HG02588 (cell line): Measurements from ENCODE around the gene AKAP13.
A peak's percentile ranks its signal among the peaks of the same experiment; 100 is the strongest.
"Not testable (repeated sequence)": the region's sequence is repeated elsewhere in the genome, so short reads cannot be mapped to it uniquely, and the experiment has no call there.

ENCODE experiments used
- ATAC-seq: cut with Tn5 transposase; IDR thresholded peaks from one replicate; pipeline ENCODE4 v1.9.1; 2021; ENCODE audit warnings: mild to moderate bottlenecking, moderate library complexity; ENCODE audit not compliant: unreplicated experiment

The AKAP13 gene

DNA sequence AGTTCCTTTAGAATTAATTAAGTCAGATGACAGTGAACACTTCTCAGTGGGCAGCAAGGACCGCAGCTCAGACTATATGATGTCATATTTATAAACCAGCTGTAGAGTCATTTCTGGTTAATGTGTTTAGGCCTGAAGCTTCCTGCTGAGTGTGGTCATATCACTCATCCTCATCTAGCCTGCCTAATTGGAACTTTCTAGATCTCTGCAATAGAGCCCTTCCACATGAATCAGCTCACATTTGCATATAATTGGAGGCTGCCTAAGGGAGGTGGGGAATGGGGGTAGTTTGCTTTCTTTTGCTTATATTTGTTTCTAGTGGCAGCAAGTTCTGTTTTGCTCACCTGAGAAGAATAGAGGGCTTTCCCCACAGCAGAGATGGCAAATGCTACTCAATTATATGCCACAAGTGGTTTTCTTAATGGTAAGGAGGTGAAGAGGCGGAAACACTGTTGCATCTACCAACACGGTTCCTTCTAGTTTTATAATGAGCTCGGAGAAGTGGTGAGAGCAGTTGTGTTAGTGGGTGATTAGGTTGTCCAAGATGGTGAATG is 266.2 kb downstream of the AKAP13 start:
- ATAC-seq = peak; percentile 88

DNA sequence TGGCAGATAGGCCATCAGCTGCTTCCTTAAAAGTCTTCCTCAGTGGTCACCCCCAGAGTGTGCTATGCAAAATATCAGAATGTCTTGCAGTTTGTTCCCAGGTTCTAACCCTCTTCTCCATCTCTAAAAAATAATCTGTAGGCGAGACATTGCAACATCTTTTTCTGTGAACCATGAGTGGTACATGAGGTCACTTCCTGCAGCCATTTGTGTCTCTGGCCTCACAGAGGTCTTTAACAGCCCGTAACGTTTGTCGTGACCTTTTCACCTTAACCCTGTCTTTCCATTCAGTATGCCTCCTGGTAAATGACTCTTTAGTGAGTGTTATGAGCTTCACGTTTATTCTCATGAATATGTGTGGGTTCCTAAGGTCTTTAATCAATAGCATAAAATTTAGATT is 269.0 kb downstream of the AKAP13 start:
- ATAC-seq = no peak

DNA sequence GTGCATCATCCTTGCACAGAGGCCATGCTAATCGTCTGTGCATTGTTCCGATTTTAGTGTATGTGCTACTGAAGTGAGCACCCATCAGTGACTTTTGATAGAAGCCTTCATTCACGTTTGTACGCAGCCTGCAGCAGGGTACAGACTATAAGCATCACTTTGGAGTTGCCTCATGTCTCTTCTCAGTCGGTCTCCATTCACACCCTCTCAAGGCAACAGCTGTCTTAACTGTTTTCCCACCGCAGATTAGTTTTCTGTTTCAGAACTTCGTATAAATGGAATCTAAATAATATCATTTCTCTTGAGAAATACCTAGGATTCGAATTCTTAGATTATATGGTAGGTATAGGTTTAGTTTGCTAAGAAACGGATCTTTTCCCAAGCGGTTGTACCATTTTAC is 271.1 kb downstream of the AKAP13 start:
- no peak for ATAC-seq

- no peak for ATAC-seq
Measured at GRCh38 chr15:85652457-85652856, 272.1 kb downstream of the AKAP13 start.

- no peak for ATAC-seq
Measured at GRCh38 chr15:85657132-85657531, 276.7 kb downstream of the AKAP13 start.

GRCh38 chr15:85658816-85659215 is 278.4 kb downstream of the AKAP13 start:
- ATAC-seq = no peak

DNA sequence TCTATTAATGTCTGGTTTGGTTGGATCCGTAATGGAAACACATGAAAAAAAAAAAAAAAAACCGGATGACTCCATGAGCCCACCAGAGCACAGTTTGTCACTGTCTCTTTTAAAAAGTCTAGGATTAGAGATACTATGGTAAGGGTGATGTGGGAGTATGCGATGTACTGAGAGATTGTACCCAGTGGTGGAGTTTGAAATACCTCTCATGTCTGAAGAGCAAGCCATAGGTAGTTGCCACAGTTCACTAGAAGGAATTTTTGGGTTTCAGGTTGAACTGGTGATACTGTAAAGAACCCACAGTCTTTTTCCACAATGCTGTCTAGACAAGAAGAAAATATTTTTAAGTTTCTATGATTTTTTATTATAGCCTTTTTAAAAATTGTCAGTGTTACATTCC is 281.5 kb downstream of the AKAP13 start:
- ATAC-seq = no peak

DNA sequence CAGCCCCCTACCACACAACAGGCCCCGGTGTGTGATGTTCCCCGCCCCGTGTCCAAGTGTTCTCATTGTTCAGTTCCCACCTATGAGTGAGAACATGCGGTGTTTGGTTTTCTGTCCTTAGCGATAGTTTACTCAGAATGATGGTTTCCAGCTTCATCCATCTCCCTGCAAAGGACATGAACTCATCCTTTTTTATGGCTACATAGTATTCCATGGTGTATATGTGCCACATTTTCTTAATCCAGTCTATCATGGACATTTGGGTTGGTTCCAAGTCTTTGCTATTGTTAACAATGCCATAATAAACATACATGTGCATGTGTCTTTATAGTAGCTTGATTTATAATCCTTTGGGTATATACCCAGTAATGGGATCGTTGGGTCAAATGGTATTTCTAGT is 285.3 kb downstream of the AKAP13 start:
- not testable (repeated sequence) for ATAC-seq

GRCh38 chr15:85667491-85668424 is 287.4 kb downstream of the AKAP13 start:
- peak; percentile 84 for ATAC-seq

DNA sequence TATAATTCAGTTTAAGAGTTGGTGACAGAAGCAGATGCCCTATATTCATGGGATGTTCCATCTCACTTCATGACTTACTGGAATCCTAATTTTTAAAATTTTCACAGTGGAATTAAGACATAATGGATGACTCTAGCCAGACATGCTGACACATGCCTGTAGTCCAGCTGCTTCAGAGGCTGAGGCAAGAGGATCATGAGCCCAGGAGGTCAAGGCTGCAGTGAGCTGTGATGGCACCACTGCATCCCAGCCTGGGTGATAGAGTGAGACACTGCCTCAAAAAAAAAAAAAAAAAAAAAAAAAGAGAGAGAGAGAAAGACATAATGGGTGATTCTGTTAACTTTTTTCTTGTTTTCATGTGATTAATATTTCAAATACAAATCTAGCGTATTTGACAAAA is 290.8 kb downstream of the AKAP13 start:
- ATAC-seq = no peak

DNA sequence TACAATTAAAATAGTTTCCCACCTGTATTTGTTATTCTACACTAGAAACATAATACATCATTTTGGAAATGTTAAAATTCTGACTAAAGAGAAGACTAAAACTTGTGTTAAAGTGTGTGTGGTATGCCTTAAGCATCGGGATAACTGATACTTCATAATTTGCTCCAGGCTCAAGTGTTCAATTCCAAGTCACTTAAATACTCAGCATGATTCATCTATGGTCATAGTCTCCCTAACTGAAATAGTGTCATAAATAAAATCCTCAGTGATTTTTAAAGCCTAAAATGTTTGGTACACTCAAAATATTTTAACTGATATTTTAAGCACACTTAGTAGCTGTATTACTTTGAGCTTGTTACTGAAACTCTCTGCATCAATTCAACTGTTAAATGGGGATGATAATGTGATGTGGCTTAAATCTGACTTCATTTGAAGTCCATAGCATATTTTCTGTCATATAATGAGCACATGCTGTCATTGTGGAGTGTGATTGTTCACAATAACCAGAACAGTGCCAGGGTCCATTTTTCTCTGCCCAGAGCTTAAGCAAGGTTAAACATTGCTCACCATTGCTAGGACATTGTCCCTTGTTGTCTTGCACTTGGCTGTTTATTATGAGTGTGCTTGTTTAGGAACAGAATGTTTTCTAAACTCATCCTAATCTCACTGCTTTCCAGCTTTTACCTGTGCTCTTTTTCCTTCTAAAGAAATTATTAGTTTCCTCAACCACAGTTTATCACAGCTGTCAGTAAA is 292.1 kb downstream of the AKAP13 start:
- ATAC-seq = no peak

GRCh38 chr15:85673326-85673725 is 292.9 kb downstream of the AKAP13 start:
- no peak for ATAC-seq

GRCh38 chr15:85676342-85677098 is 296.1 kb downstream of the AKAP13 start:
- no peak for ATAC-seq

DNA sequence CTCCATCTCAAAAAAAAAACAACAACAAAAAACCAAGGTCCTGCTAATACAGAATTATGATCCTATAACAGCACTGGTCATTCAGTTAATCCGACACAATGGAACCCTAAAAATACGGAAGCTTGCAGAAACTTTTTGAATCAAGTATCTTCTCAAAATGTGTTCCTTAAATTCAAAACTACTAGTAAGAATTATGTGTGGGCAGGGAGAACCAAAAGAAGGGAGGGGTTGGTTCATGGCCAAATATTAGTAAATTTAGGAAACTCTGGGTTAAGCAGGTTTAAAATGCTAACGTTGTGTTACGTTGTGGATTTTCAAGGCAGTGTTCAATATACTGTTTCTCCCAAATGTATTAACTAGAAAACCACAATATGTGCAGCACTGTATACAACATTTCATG is 298.8 kb downstream of the AKAP13 start:
- no peak for ATAC-seq

GRCh38 chr15:85681386-85681785 is 301.0 kb downstream of the AKAP13 start:
- ATAC-seq = no peak

GRCh38 chr15:85684174-85684710 is 303.8 kb downstream of the AKAP13 start:
- no peak for ATAC-seq

DNA sequence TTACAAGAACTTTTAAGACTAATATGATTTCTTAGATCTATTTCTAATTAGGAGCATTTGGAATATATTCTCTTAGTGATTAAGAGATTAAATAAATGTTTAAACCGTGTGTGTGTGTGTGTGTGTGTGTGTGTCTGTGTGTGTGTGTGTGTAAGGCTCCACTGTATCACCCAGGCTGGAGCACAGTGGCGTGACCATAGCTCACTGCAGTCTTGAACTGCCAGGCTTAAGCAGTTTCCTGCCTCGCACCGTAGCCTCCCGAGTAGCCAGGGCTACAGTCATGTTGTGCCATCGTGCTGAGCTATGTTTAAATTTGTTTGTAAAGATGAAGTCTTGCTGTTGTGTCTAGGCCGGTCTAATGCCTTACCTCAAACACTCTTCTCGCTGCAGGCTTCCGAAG is 305.0 kb downstream of the AKAP13 start:
- ATAC-seq = no peak

DNA sequence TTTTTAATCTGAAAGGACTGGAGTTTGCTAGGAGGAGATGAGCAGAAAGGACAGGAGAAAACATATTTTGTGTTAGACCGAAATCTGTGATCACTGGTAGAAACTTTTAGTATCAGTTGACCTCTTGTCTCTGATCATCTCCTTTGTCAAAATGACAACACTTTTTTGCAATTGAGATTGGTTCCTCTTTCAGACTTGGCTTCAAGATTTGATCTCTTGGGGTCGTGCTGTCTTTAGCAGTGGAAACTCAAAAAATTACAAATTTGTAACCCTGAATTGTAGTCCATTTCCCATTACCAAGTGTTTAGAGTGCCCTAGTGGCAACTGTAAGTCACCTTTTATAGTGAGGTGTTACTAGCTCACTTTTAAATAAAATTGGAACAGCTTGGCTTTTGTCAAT is 306.9 kb downstream of the AKAP13 start:
- ATAC-seq = no peak

DNA sequence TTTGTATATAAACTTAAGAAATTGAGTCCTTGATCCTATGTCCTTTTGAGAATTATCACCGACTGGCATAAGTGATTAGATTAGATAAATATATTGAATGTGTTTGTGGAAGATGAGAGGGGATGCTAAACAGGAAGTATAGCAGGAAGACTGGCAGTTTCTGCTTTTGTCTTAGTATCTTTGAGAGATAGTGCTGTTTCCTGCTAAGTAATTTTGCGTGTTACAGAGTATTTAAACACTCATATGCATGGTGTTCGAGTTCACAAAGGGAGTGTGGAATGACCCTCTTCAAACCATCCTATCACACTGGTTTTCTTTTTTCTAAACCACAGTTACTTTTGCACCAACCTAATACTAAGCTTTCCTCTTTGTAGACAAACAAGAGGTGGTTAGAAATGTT is 308.3 kb downstream of the AKAP13 start:
- ATAC-seq = no peak

- ATAC-seq = peak; percentile 31
Measured at GRCh38 chr15:85689729-85690128, 309.3 kb downstream of the AKAP13 start.
